GM19463 (cell line): ENCODE measurements around the gene ZNF586.
"Not testable (repeated sequence)": the region's sequence is repeated elsewhere in the genome, so short reads cannot be mapped to it uniquely, and the experiment has no call there.

Source experiments
- ATAC-seq: cut with Tn5 transposase; IDR thresholded peaks from one replicate; pipeline ENCODE4 v1.9.1; 2021; ENCODE audit warnings: mild to moderate bottlenecking, moderate library complexity; ENCODE audit not compliant: unreplicated experiment

Gene ZNF586

GRCh38 chr19:57769345-57770131 is at the start of gene ZNF586:
ZNF586 (plus strand) TSS chr19:57769676; CDS start chr19:57769843, 167 bp downstream.
- ATAC-seq = peak; percentile 96

- no peak for ATAC-seq
Observed at GRCh38 chr19:57719901-57720519, 49.5 kb upstream of the ZNF586 start.

- ATAC-seq = no peak
Observed at GRCh38 chr19:57720878-57721277, 48.6 kb upstream of the ZNF586 start.

- not testable (repeated sequence) for ATAC-seq
Observed at GRCh38 chr19:57738320-57738719, 31.2 kb upstream of the ZNF586 start.

GRCh38 chr19:57738770-57739169 is 30.7 kb upstream of the ZNF586 start:
- ATAC-seq = not testable (repeated sequence)

- ATAC-seq = peak; percentile 98
Observed at GRCh38 chr19:57746580-57747471, 22.6 kb upstream of the ZNF586 start, which contains the start of gene ZNF776. ZNF776 (plus strand) TSS chr19:57746815; CDS start chr19:57747059, 244 bp downstream.

GRCh38 chr19:57747472-57747807 is 22.0 kb upstream of the ZNF586 start:
- no peak for ATAC-seq

GRCh38 chr19:57748029-57748428 is 21.4 kb upstream of the ZNF586 start:
- ATAC-seq = no peak

- no peak for ATAC-seq
Observed at GRCh38 chr19:57754091-57754673, 15.3 kb upstream of the ZNF586 start.

GRCh38 chr19:57755031-57755430 is 14.4 kb upstream of the ZNF586 start:
- no peak for ATAC-seq

- ATAC-seq = no peak
Observed at GRCh38 chr19:57757941-57758340, 11.5 kb upstream of the ZNF586 start.

GRCh38 chr19:57759096-57759495 is 10.4 kb upstream of the ZNF586 start:
- ATAC-seq = no peak

- ATAC-seq = no peak
Observed at GRCh38 chr19:57771417-57771816, 1.9 kb downstream of the ZNF586 start.

GRCh38 chr19:57773488-57773887 is 4.0 kb downstream of the ZNF586 start:
- ATAC-seq = no peak

- no peak for ATAC-seq
Observed at GRCh38 chr19:57776764-57777296, 7.4 kb downstream of the ZNF586 start.

- ATAC-seq = no peak
Observed at GRCh38 chr19:57778336-57778735, 8.9 kb downstream of the ZNF586 start.

GRCh38 chr19:57779220-57779845 is 9.9 kb downstream of the ZNF586 start:
- no peak for ATAC-seq

- ATAC-seq = no peak
Observed at GRCh38 chr19:57786286-57786685, 16.8 kb downstream of the ZNF586 start.

- no peak for ATAC-seq
Observed at GRCh38 chr19:57786906-57787305, 17.4 kb downstream of the ZNF586 start.

GRCh38 chr19:57788114-57788692 is 18.7 kb downstream of the ZNF586 start:
- no peak for ATAC-seq
